SH-SY5Y (cell line): ENCODE measurements around the gene CPLX3.

Experiments used
- GATA2 ChIP-seq: IDR thresholded peaks from 2 replicates; pipeline ENCODE4 v1.6.1; 2011; ENCODE audit warnings: mild to moderate bottlenecking, low read depth, low read length
- GATA3 ChIP-seq: IDR thresholded peaks from 2 replicates; pipeline ENCODE4 v1.6.1; 2011; ENCODE audit warnings: low read depth, mild to moderate bottlenecking, low read length, moderate library complexity

- TF ChIP-seq GATA2 (no peak), GATA3 (no peak)
Measured at GRCh38 chr15:74838137-74838516, 11.7 kb downstream of the CPLX3 start.
